ENCODE measurements around the gene KRTAP10-10.
"Not testable (repeated sequence)": the region's sequence is repeated elsewhere in the genome, so short reads cannot be mapped to it uniquely, and the experiment has no call there.

- not testable (repeated sequence) for TF ChIP-seq CTCF (IDR thresholded peaks at IDR 0.05; ENCODE audit: borderline replicate concordance, extremely low read depth, low read length, poor library complexity, severe bottlenecking); EZH2 (IDR thresholded peaks at IDR 0.05; ENCODE audit: borderline replicate concordance, low read depth, low read length, severe bottlenecking)
Measured at GRCh38 chr21:44638506-44639330, 1.6 kb downstream of the KRTAP10-10 start.

Data from DND-41 (cell line).